ES-I3 (cell line): ENCODE data around the gene NCOR2.

Experiments used
- H3K36me3 ChIP-seq: 2 replicates; pipeline ENCODE4 v1.6.1; 2013; ENCODE audit warnings: mild to moderate bottlenecking, low read length, control low read depth, moderate library complexity; ENCODE audit not compliant: insufficient read depth
- H3K4me1 ChIP-seq: 2 replicates; pipeline ENCODE4 v1.6.1; 2013; ENCODE audit warnings: mild to moderate bottlenecking, control low read depth, low read length; ENCODE audit not compliant: insufficient read depth
- H3K9ac ChIP-seq: 2 replicates; pipeline ENCODE4 v1.6.1; 2013; ENCODE audit warnings: low read depth, mild to moderate bottlenecking, low read length, moderate library complexity
- H3K9me3 ChIP-seq: 2 replicates; pipeline ENCODE4 v1.6.1; 2013; ENCODE audit warnings: mild to moderate bottlenecking, low read length, moderate library complexity; ENCODE audit not compliant: control insufficient read depth, insufficient read depth

Gene NCOR2

GRCh38 chr12:124563809-124564208 is 3.6 kb downstream of the NCOR2 start:
- Histone ChIP-seq H3K9ac (peak overlapping the region; percentile 5; the same call in 1 of the 2 replicates), H3K36me3 (no peaks in the 10 kb centered on the region), H3K9me3 (no peaks in the 10 kb centered on the region), H3K4me1 (peaks cover 37% of the 10 kb centered on the region)

GRCh38 chr12:124563401-124563800 is 4.0 kb downstream of the NCOR2 start:
- no peaks in the 10 kb centered on the region for H3K36me3 ChIP-seq
- H3K4me1 ChIP-seq = peaks cover 38% of the 10 kb centered on the region
- H3K9ac ChIP-seq = no peak overlapping the region

GRCh38 chr12:124562796-124563181 is 4.6 kb downstream of the NCOR2 start:
- Histone ChIP-seq H3K9ac (no peak overlapping the region), H3K9me3 (no peaks in the 10 kb centered on the region), H3K36me3 (no peaks in the 10 kb centered on the region), H3K4me1 (peaks cover 40% of the 10 kb centered on the region)

More at GRCh38 chr12:124563401-124563800, 4.0 kb downstream of the NCOR2 start:
- no peaks in the 10 kb centered on the region for H3K9me3 ChIP-seq

GRCh38 chr12:124562018-124562795 is 5.2 kb downstream of the NCOR2 start:
- Histone ChIP-seq H3K9me3 (no peaks in the 10 kb centered on the region), H3K4me1 (peaks cover 45% of the 10 kb centered on the region), H3K9ac (no peak overlapping the region), H3K36me3 (no peaks in the 10 kb centered on the region)

- H3K9ac ChIP-seq = no peak overlapping the region
- peaks cover 49% of the 10 kb centered on the region for H3K4me1 ChIP-seq
- H3K9me3 ChIP-seq = no peaks in the 10 kb centered on the region
- H3K36me3 ChIP-seq = no peaks in the 10 kb centered on the region
Measured at GRCh38 chr12:124561231-124561630, 6.2 kb downstream of the NCOR2 start.

- H3K36me3 ChIP-seq = no peaks in the 10 kb centered on the region
- no peak overlapping the region for H3K9ac ChIP-seq
- H3K9me3 ChIP-seq = no peaks in the 10 kb centered on the region
- H3K4me1 ChIP-seq = peaks cover 49% of the 10 kb centered on the region
Measured at GRCh38 chr12:124560146-124560890, 7.1 kb downstream of the NCOR2 start.

GRCh38 chr12:124559182-124560017 is 8.0 kb downstream of the NCOR2 start:
- H3K9ac ChIP-seq = no peak overlapping the region
- no peaks in the 10 kb centered on the region for H3K36me3 ChIP-seq
- H3K4me1 ChIP-seq = peaks cover 49% of the 10 kb centered on the region
- H3K9me3 ChIP-seq = no peaks in the 10 kb centered on the region

- H3K4me1 ChIP-seq = peaks cover 44% of the 10 kb centered on the region
- H3K36me3 ChIP-seq = no peaks in the 10 kb centered on the region
- no peak overlapping the region for H3K9ac ChIP-seq
- no peaks in the 10 kb centered on the region for H3K9me3 ChIP-seq
Measured at GRCh38 chr12:124558313-124558712, 9.1 kb downstream of the NCOR2 start.

GRCh38 chr12:124557518-124558223 is 9.7 kb downstream of the NCOR2 start:
- Histone ChIP-seq H3K4me1 (peaks cover 39% of the 10 kb centered on the region), H3K36me3 (no peaks in the 10 kb centered on the region), H3K9me3 (no peaks in the 10 kb centered on the region), H3K9ac (no peak overlapping the region)

- peaks cover 37% of the 10 kb centered on the region for H3K4me1 ChIP-seq
- H3K9me3 ChIP-seq = no peaks in the 10 kb centered on the region
- no peak overlapping the region for H3K9ac ChIP-seq
- H3K36me3 ChIP-seq = no peaks in the 10 kb centered on the region
Measured at GRCh38 chr12:124556896-124557501, 10.4 kb downstream of the NCOR2 start.

GRCh38 chr12:124556074-124556466 is 11.3 kb downstream of the NCOR2 start:
- Histone ChIP-seq H3K4me1 (peaks cover 39% of the 10 kb centered on the region), H3K9me3 (no peaks in the 10 kb centered on the region), H3K9ac (no peak overlapping the region), H3K36me3 (no peaks in the 10 kb centered on the region)

GRCh38 chr12:124555168-124556073 is 12.0 kb downstream of the NCOR2 start:
- Histone ChIP-seq H3K9me3 (no peaks in the 10 kb centered on the region), H3K4me1 (peaks cover 39% of the 10 kb centered on the region), H3K9ac (no peak overlapping the region), H3K36me3 (no peaks in the 10 kb centered on the region)
